HepG2 (cell line): ENCODE data around the gene NRBF2. TPM values are rescaled to one million over a fixed set of nuclear protein-coding genes. Genes with fewer than 3 reads are reported as not detected.

ENCODE experiments used
- ARID4A ChIP-seq: sonication (generic); formaldehyde crosslinking; IDR thresholded peaks from 2 replicates; pipeline ENCODE4 v1.5.0; 2020; ENCODE audit warnings: mild to moderate bottlenecking, missing genetic modification reagents, borderline replicate concordance
- CHD2 ChIP-seq: IDR thresholded peaks from 2 replicates; pipeline ENCODE4 v1.6.1; 2011; ENCODE audit warnings: low read depth, low read length, improper control_type of control experiment
- CREM ChIP-seq, 2 experiments: sonication (generic) in 1 of 2; formaldehyde crosslinking in 1 of 2; IDR thresholded peaks; 2 replicates each; pipeline versions ENCODE4 v1.4.0 to v1.6.1; 2016 to 2020; ENCODE audit warnings: antibody characterized with exemption in 1 of 2, mild to moderate bottlenecking in 1 of 2, missing genetic modification reagents in 1 of 2
- DR1 ChIP-seq: sonication (generic); formaldehyde crosslinking; IDR thresholded peaks from 2 replicates; pipeline ENCODE4 v1.8.0; 2021; ENCODE audit warnings: mild to moderate bottlenecking, missing genetic modification reagents, inconsistent platforms
- JUNB ChIP-seq: sonication (generic); formaldehyde crosslinking; IDR thresholded peaks from 2 replicates; pipeline ENCODE4 v1.8.0; 2022; ENCODE audit warnings: missing genetic modification reagents, mild to moderate bottlenecking, borderline replicate concordance
- PRDM10 ChIP-seq: sonication (generic); formaldehyde crosslinking; IDR thresholded peaks from 2 replicates; pipeline ENCODE4 v1.4.0; 2020; ENCODE audit warnings: low read depth, missing genetic modification reagents
- RAD21 ChIP-seq: fragments of 450-650 bp; formaldehyde crosslinking; IDR thresholded peaks from 2 replicates; pipeline ENCODE4 v1.5.0; 2020; ENCODE audit warnings: mild to moderate bottlenecking
- RORA ChIP-seq: sonication (generic); formaldehyde crosslinking; IDR thresholded peaks from 2 replicates; pipeline ENCODE4 v1.5.0; 2020; ENCODE audit warnings: mild to moderate bottlenecking, missing genetic modification reagents, moderate library complexity
- SRY ChIP-seq: sonication (generic); formaldehyde crosslinking; IDR thresholded peaks from 2 replicates; pipeline ENCODE4 v1.8.0; 2022; ENCODE audit warnings: mild to moderate bottlenecking, missing genetic modification reagents
- TFDP1 ChIP-seq: IDR thresholded peaks from 2 replicates; pipeline ENCODE4 v1.6.1; 2016; ENCODE audit warnings: missing compliant biosample characterization, missing genetic modification reagents, borderline replicate concordance
- ZIK1 ChIP-seq: sonication (generic); formaldehyde crosslinking; IDR thresholded peaks from 2 replicates; pipeline ENCODE4 v1.5.0; 2020; ENCODE audit warnings: mild to moderate bottlenecking, low read depth, missing genetic modification reagents, borderline replicate concordance
- ZNF317 ChIP-seq: sonication (generic); formaldehyde crosslinking; IDR thresholded peaks from 2 replicates; pipeline ENCODE4 v1.5.0; 2020; ENCODE audit warnings: mild to moderate bottlenecking, missing genetic modification reagents
- ZNF33B ChIP-seq: sonication (generic); formaldehyde crosslinking; IDR thresholded peaks from 2 replicates; pipeline ENCODE4 v1.5.1; 2020; ENCODE audit warnings: mild to moderate bottlenecking, missing genetic modification reagents
- ZNF558 ChIP-seq: sonication (generic); formaldehyde crosslinking; IDR thresholded peaks from 2 replicates; pipeline ENCODE4 v1.9.0; 2022; ENCODE audit warnings: mild to moderate bottlenecking, missing genetic modification reagents, borderline replicate concordance
- polyA plus RNA-seq, 8 experiments: library from polyadenylated mRNA; depleted of rRNA in 3 of 8; stranded (reverse) in 7 of 8; unstranded in 1 of 8; fragments of >200 nt; fragmentation: Illumina TruSeq in 4 of 8; extraction: Trizol in 4 of 8; gene quantifications; 2 replicates each; pipeline versions ENCODE4 v1.2.1 to v1.2.3, GENCODE V29; 2011 to 2016; ENCODE audit warnings: low read depth in 4 of 8, missing spikeins in 1 of 8, mixed read lengths in 1 of 8; ENCODE audit not compliant: insufficient read depth in 1 of 8
- total RNA-seq, 5 experiments: library from RNA; depleted of rRNA; stranded (reverse); fragments of >200 nt; fragmentation: Illumina TruSeq; extraction: Trizol; gene quantifications; 2 replicates each; pipeline ENCODE4 v1.2.3, GENCODE V29; 2016; ENCODE audit warnings: low read depth in 1 of 5
- TF ChIP-seq, protein P1 (sequence below): sonication (generic); formaldehyde crosslinking; IDR thresholded peaks from 2 replicates; pipeline ENCODE4 v1.5.0; 2020; ENCODE audit warnings: missing genetic modification reagents
- TF ChIP-seq, protein P2 (sequence below): IDR thresholded peaks from 2 replicates; pipeline ENCODE4 v1.6.1; 2016; ENCODE audit warnings: low read depth, borderline replicate concordance

NRBF2 gene
- total and polyA plus RNA-seq, 2 of the 13 experiments (the other 11 are each of a cell fraction or from before 2014, with no cell fraction given) = 20.0 to 28.4 TPM

GRCh38 chr10:63133056-63133820 lies at the start of gene NRBF2 (continued):
- no peak; the same call in 1 of the 2 replicates for TF ChIP-seq RORA (CRISPR knock-in tag)
- TF ChIP-seq DR1 = peak; percentile 73
- 0 out of 2 replicates have a peak, but pooled peaks have one; percentile 15 for TF ChIP-seq RAD21
- TF ChIP-seq CHD2 = peak; percentile 97
- TF ChIP-seq, protein P1, sequence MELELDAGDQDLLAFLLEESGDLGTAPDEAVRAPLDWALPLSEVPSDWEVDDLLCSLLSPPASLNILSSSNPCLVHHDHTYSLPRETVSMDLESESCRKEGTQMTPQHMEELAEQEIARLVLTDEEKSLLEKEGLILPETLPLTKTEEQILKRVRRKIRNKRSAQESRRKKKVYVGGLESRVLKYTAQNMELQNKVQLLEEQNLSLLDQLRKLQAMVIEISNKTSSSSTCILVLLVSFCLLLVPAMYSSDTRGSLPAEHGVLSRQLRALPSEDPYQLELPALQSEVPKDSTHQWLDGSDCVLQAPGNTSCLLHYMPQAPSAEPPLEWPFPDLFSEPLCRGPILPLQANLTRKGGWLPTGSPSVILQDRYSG = no peak
- TF ChIP-seq, protein P2, sequence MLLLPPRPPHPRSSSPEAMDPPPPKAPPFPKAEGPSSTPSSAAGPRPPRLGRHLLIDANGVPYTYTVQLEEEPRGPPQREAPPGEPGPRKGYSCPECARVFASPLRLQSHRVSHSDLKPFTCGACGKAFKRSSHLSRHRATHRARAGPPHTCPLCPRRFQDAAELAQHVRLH (CRISPR knock-in tag) = peak; percentile 18; the same call in 1 of the 2 replicates
- TF ChIP-seq ARID4A (CRISPR knock-in tag) = peak; percentile 90
- TF ChIP-seq SRY (CRISPR knock-in tag) = peak; percentile 62; the same call in 1 of the 2 replicates
- TF ChIP-seq CREM (IDR thresholded peaks at IDR 0.05) = peak; percentile 66
- no peak for TF ChIP-seq CREM (CRISPR knock-in tag; IDR thresholded peaks at IDR 0.05)
- no peak for TF ChIP-seq PRDM10
- TF ChIP-seq ZNF317 (CRISPR knock-in tag) = peak; percentile 52; the same call in 1 of the 2 replicates
- TF ChIP-seq ZIK1 (CRISPR knock-in tag) = no peak
- peak; percentile 82 for TF ChIP-seq TFDP1 (CRISPR knock-in tag)
- TF ChIP-seq ZNF33B (CRISPR knock-in tag) = no peak
- no peak for TF ChIP-seq JUNB
- TF ChIP-seq ZNF558 (CRISPR knock-in tag) = no peak; the same call in 1 of the 2 replicates
